ENCODE measurements around the gene GLOD4. TPM values are rescaled to one million over a fixed set of nuclear protein-coding genes. Genes with fewer than 3 reads are reported as not detected.

Gene GLOD4
- polyA plus RNA-seq, 1 experiment: 42.2 TPM

DNA sequence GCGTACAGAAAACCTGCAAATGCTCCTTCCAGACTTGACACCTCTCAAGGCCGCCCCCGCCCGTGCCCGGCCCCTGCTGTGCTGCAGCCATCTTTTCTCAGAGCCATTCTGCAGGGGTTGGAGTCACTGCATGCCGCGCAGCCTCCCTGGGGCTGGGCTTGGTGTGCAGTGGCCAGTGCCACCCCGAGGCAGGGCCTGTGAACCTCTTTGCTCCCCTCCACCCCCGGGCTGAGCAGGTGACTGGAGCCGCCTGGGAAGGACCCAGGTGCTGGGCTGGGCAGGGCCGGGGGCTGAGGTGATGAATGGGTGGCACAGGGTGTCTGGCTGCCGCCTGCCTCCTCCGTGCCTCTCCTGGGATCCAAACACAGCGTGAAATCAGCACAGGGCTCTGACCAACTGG lies 20.4 kb upstream of the GLOD4 start:
- no peaks in the 10 kb centered on the region for H3K27me3 ChIP-seq (ENCODE audit: control insufficient read depth, insufficient read depth, low read length)
- no peaks in the 10 kb centered on the region; the same call in 1 of the 2 replicates for H3K9me3 ChIP-seq (ENCODE audit: control insufficient read depth, insufficient read depth, low read length)
- H3K4me3 ChIP-seq (ENCODE audit: low read depth, low read length): no peak overlapping the region
- POLR2A ChIA-PET: no interaction called here
- no peak overlapping the region for H3K27ac ChIP-seq (ENCODE audit: low read depth, low read length)
- no peak for TF ChIP-seq CTCF (IDR thresholded peaks at IDR 0.05; ENCODE audit: low read depth, low read length)
- DNase-seq (ENCODE audit: low read depth, low spot score): no peak
- CTCF ChIA-PET: no interaction called here

GRCh38 chr17:801660-802059 lies 19.6 kb upstream of the GLOD4 start:
- DNase-seq (ENCODE audit: low read depth, low spot score): no peak
- no peak overlapping the region for H3K4me3 ChIP-seq (ENCODE audit: low read depth, low read length)
- no peak for TF ChIP-seq CTCF (IDR thresholded peaks at IDR 0.05; ENCODE audit: low read depth, low read length)
- ChIA-PET CTCF (no interaction called here), POLR2A (no interaction called here)
- no peaks in the 10 kb centered on the region for H3K27me3 ChIP-seq (ENCODE audit: control insufficient read depth, insufficient read depth, low read length)
- H3K9me3 ChIP-seq (ENCODE audit: control insufficient read depth, insufficient read depth, low read length): no peaks in the 10 kb centered on the region; the same call in 1 of the 2 replicates
- no peak overlapping the region for H3K27ac ChIP-seq (ENCODE audit: low read depth, low read length)

DNA sequence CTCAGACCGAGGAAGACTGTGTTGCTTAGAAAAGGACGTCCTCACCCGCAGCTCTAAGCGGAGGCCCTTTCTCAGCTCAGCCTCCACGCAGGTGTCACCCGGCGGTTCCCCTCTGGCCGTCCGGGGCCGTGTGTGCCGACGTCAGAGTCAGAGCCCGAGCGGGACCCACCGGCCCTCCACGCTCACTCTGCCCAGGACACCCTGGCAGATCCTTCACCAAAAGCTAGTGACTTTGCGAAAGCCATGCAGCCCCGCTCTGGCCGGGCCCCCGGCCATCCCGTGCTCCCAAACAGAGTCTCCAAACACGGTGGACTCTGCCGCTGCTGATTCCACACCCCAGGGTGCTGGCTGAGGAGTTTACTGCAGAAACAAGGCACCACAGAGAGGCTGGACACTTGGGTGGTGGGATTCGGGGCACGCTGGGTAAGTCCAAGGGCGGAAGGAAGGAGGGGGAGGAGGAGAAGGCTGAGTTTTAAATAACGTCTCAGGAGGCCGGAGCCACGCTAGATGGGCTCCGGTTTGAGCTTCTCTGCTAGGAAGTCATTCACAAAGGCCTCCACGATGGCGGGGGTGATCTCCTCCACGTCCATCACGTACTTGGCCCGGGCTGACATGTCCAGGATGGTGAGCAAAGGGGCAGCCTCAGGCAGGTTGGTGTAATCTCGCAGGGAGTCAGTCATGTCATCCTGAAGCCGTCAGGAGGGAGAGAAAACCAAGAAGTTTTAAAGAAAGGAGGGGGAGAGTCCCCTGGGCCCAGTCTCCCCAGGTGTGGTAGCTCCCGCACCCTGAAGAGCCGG lies 18.6 kb upstream of the GLOD4 start:
- ChIA-PET CTCF (interaction anchor here (0.6 kb wide), 1 partner anchor 51 kb away, joined by 3 read pairs; no protein-coding TSS in a partner anchor), POLR2A (no interaction called here)
- Histone ChIP-seq H3K4me3 (ENCODE audit: low read depth, low read length) (no peak overlapping the region), H3K27me3 (ENCODE audit: control insufficient read depth, insufficient read depth, low read length) (no peaks in the 10 kb centered on the region), H3K27ac (ENCODE audit: low read depth, low read length) (no peak overlapping the region), H3K9me3 (ENCODE audit: control insufficient read depth, insufficient read depth, low read length) (no peaks in the 10 kb centered on the region; the same call in 1 of the 2 replicates)
- no peak for DNase-seq (ENCODE audit: low read depth, low spot score)
- no peak for TF ChIP-seq CTCF (IDR thresholded peaks at IDR 0.05; ENCODE audit: low read depth, low read length)

DNA sequence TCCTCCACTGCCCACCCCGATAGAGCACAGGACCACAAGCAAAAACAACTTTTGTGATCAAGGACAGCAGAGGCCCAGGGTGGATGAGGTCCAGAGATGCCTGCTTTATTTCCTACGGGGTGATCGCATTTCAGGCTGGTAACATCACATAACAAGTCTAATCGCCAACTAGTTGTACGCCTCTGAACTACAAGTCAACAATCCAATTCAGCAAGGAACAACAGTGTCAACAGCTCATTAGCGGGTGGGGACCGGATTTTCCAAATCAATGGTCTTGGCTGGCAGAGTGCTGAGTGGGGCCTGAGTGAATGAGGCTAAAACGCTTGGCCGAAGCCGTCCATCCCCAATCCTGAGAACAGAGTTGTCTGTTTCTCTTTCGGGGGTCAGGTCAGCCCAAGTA lies 17.2 kb upstream of the GLOD4 start:
- DNase-seq (ENCODE audit: low read depth, low spot score): no peak
- no peak for TF ChIP-seq CTCF (IDR thresholded peaks at IDR 0.05; ENCODE audit: low read depth, low read length)
- CTCF ChIA-PET: interaction anchor here (1.5 kb wide), 1 partner anchor 182 kb away, joined by 5 read pairs; no protein-coding TSS in a partner anchor
- Histone ChIP-seq H3K27me3 (ENCODE audit: control insufficient read depth, insufficient read depth, low read length) (no peaks in the 10 kb centered on the region), H3K27ac (ENCODE audit: low read depth, low read length) (no peak overlapping the region), H3K4me3 (ENCODE audit: low read depth, low read length) (no peak overlapping the region), H3K9me3 (ENCODE audit: control insufficient read depth, insufficient read depth, low read length) (no peaks in the 10 kb centered on the region; the same call in 1 of the 2 replicates)
- POLR2A ChIA-PET: no interaction called here

DNA sequence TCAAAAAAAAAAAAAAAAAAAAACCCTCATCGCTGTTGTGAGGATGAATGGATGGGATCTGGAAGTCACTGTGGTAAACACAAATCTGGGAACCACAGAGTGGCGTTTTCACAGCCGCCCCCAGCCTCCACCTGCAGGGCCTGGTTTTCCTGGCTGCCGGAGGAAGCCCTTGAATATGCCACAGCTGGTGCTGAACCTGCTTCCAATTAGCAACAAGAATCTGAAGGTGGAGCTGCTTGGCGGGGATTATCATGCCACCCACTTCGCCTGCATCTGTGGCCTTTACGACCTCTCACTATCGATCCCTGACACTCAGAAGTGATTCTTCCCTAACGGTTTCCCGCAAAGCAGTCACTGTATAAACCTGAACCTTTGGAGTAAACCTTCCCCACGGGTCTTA lies 16.2 kb upstream of the GLOD4 start:
- ChIA-PET CTCF (interaction anchor here (1.5 kb wide), 1 partner anchor 183 kb away, joined by 5 read pairs; no protein-coding TSS in a partner anchor), POLR2A (no interaction called here)
- DNase-seq (ENCODE audit: low read depth, low spot score): no peak
- Histone ChIP-seq H3K4me3 (ENCODE audit: low read depth, low read length) (no peak overlapping the region), H3K27me3 (ENCODE audit: control insufficient read depth, insufficient read depth, low read length) (no peaks in the 10 kb centered on the region), H3K9me3 (ENCODE audit: control insufficient read depth, insufficient read depth, low read length) (no peaks in the 10 kb centered on the region; the same call in 1 of the 2 replicates), H3K27ac (ENCODE audit: low read depth, low read length) (peak overlapping the region; percentile 21)
- no peak for TF ChIP-seq CTCF (IDR thresholded peaks at IDR 0.05; ENCODE audit: low read depth, low read length)
